HTERT RPE-1 (cell line): Measurements from ENCODE around the gene SSH3.

Experiments
- in situ Hi-C: fragments of 300-500 bp; cut with MboI; formaldehyde crosslinking; loops from 4 replicates; pipeline ENCODE4 v1.14.3; 2020; ENCODE audit warnings: low sequenced_read_pairs

Gene SSH3

GRCh38 chr11:67267188-67268080 is 35.9 kb upstream of the SSH3 start:
- in situ Hi-C loops = no loop called here

- in situ Hi-C loops = no loop called here
Measured at GRCh38 chr11:67268081-67268961, 35.0 kb upstream of the SSH3 start.

- in situ Hi-C loops = no loop called here
Measured at GRCh38 chr11:67268962-67269268, 34.4 kb upstream of the SSH3 start.

GRCh38 chr11:67269401-67270255 is 33.7 kb upstream of the SSH3 start:
- in situ Hi-C loops = no loop called here

GRCh38 chr11:67270256-67271204 is 32.8 kb upstream of the SSH3 start:
- in situ Hi-C loops = no loop called here

- in situ Hi-C loops = no loop called here
Measured at GRCh38 chr11:67271205-67271540, 32.2 kb upstream of the SSH3 start.

- in situ Hi-C loops = no loop called here
Measured at GRCh38 chr11:67271541-67272284, 31.6 kb upstream of the SSH3 start.

GRCh38 chr11:67272327-67273259 is 30.7 kb upstream of the SSH3 start:
- in situ Hi-C loops = no loop called here

GRCh38 chr11:67273260-67273990 is 29.9 kb upstream of the SSH3 start:
- in situ Hi-C loops = no loop called here

- in situ Hi-C loops = no loop called here
Measured at GRCh38 chr11:67274768-67275605, 28.3 kb upstream of the SSH3 start.

GRCh38 chr11:67275606-67276409 is 27.5 kb upstream of the SSH3 start:
- in situ Hi-C loops = no loop called here

GRCh38 chr11:67276781-67277230 is 26.5 kb upstream of the SSH3 start:
- in situ Hi-C loops = no loop called here

GRCh38 chr11:67277231-67277961 is 25.9 kb upstream of the SSH3 start:
- in situ Hi-C loops = no loop called here

GRCh38 chr11:67278135-67278938 is 25.0 kb upstream of the SSH3 start:
- in situ Hi-C loops = no loop called here
